Measurements from ENCODE around the gene MYO1D.
"Not testable (repeated sequence)": the region's sequence is repeated elsewhere in the genome, so short reads cannot be mapped to it uniquely, and the experiment has no call there.

The MYO1D gene

GRCh38 chr17:32720671-32721070 lies 156.3 kb downstream of the MYO1D start:
- no peak for DNase-seq

- no peak for DNase-seq
Measured at GRCh38 chr17:32719689-32720088, 157.2 kb downstream of the MYO1D start.

GRCh38 chr17:32714922-32715321 lies 162.0 kb downstream of the MYO1D start:
- not testable (repeated sequence) for DNase-seq

- DNase-seq: not testable (repeated sequence)
Measured at GRCh38 chr17:32714206-32714605, 162.7 kb downstream of the MYO1D start.

GRCh38 chr17:32713081-32713480 lies 163.8 kb downstream of the MYO1D start:
- DNase-seq: no peak

- no peak for DNase-seq
Measured at GRCh38 chr17:32709562-32709961, 167.4 kb downstream of the MYO1D start.

GRCh38 chr17:32701871-32702270 lies 175.1 kb downstream of the MYO1D start:
- DNase-seq: no peak

- no peak for DNase-seq
Measured at GRCh38 chr17:32699247-32699646, 177.7 kb downstream of the MYO1D start.

- no peak for DNase-seq
Measured at GRCh38 chr17:32697728-32698625, 178.9 kb downstream of the MYO1D start.

- no peak for DNase-seq
Measured at GRCh38 chr17:32696426-32696825, 180.5 kb downstream of the MYO1D start.

GRCh38 chr17:32695864-32696263 lies 181.1 kb downstream of the MYO1D start:
- no peak for DNase-seq

GRCh38 chr17:32693194-32693897 lies 183.6 kb downstream of the MYO1D start:
- DNase-seq: no peak

GRCh38 chr17:32692179-32692578 lies 184.7 kb downstream of the MYO1D start:
- no peak for DNase-seq

GRCh38 chr17:32689348-32689747 lies 187.6 kb downstream of the MYO1D start:
- no peak for DNase-seq

GRCh38 chr17:32688221-32688620 lies 188.7 kb downstream of the MYO1D start:
- no peak for DNase-seq

- no peak for DNase-seq
Measured at GRCh38 chr17:32684087-32684958, 192.6 kb downstream of the MYO1D start.

- no peak for DNase-seq
Measured at GRCh38 chr17:32673964-32674363, 203.0 kb downstream of the MYO1D start.

- DNase-seq: no peak
Measured at GRCh38 chr17:32672711-32673110, 204.2 kb downstream of the MYO1D start.

GRCh38 chr17:32671896-32672295 lies 205.0 kb downstream of the MYO1D start:
- DNase-seq: no peak

GRCh38 chr17:32664936-32665583 lies 211.9 kb downstream of the MYO1D start:
- no peak for DNase-seq

GRCh38 chr17:32660496-32660985 lies 216.4 kb downstream of the MYO1D start:
- no peak for DNase-seq

- DNase-seq: peak; percentile 38 to 62
Measured at GRCh38 chr17:32659419-32659842, 217.5 kb downstream of the MYO1D start.

Data from Kasumi-1 (cell line).